ENCODE results near the gene DNM3.

GRCh38 chr1:171845998-171846397, 4.7 kb downstream of the DNM3 start:
- TF ChIP-seq CTCF (conservative IDR thresholded peaks at IDR 0.05; ENCODE audit: low read depth in 2 of 2) (no peak), POLR2AphosphoS5 (IDR thresholded peaks at IDR 0.05; ENCODE audit: low read depth) (no peak), EZH2 (IDR thresholded peaks at IDR 0.05; ENCODE audit: low read depth, unreplicated experiment) (no peak), REST (IDR thresholded peaks at IDR 0.05; ENCODE audit: unreplicated experiment) (no peak), EZH2phosphoT487 (IDR thresholded peaks at IDR 0.05; ENCODE audit: unreplicated experiment) (no peak), STAT1 (IDR thresholded peaks at IDR 0.05; ENCODE audit: unreplicated experiment) (no peak)
